ENCODE results near the gene ADARB2. TPM values are rescaled to one million over a fixed set of nuclear protein-coding genes. Genes with fewer than 3 reads are reported as not detected.

Gene ADARB2
- total RNA-seq, 4 donors from 2014 or later = 0.13 to 6.1 (median 0.57) TPM

- no peak for DNase-seq (ENCODE audit: low spot score)
- ATAC-seq (ENCODE audit: low FRiP score) = no peak
These were observed 580.3 kb downstream of the ADARB2 start for GRCh38 chr10:1156921-1157614.

DNA sequence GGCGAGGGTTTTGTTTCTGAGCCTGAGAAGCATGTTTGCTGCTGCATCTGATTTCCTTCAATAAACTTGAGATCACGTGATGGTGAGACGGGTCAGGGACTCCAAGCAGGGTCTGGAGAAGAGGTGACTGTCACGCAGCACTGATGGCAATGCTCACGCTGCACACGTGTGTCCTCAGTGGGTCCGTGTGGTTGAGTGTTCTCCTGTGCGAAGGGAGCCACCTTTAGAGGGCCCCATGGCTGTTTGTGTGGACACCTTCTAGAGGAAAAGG lies 580.8 kb downstream of the ADARB2 start:
- TF ChIP-seq CTCF (IDR thresholded peaks at IDR 0.05) = no peak
- DNase-seq (ENCODE audit: low spot score) (no peak), ATAC-seq (ENCODE audit: low FRiP score) (no peak)

More at GRCh38 chr10:1156921-1157614, 580.3 kb downstream of the ADARB2 start:
- no peak for TF ChIP-seq CTCF (IDR thresholded peaks at IDR 0.05)

DNA sequence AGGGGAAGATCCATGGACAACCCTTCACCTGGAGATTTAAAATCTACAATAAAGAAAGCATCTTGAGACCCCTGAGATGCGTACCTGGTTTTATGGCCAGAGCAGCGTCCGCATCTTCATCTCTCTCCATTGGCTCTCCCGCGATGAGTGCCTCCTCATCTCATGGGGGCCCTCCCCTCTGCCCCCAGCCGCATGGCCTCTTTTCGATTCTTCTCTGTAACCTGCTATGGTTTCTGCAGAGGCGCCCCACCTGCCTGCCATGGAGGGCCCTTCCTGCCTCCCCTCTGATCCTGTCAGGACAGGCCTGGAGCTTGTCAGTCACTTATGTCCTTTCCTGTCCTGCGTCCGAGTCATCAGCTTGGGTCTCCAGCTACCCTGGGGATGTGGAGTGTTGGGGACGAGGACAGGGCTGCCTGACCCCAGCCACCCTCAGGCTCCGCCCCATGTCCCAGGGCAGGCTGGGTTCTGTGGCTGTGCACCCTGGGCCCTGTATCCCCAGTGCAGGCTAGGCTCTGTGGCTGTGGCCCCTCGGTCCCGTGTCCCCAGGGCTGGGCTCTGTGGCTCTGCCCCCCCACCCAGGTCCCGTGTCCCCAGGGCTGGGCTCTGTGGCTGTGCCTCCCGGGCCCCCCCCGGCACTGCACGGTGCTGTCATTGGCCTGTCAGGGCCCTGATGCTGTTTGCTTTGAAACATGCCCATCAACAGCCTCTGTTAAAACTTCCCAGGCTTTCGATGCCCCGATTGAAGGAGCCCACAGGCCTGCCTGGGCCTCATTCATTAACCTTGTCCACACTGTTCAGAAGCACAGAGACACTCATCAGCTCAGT lies 581.3 kb downstream of the ADARB2 start:
- TF ChIP-seq CTCF (IDR thresholded peaks at IDR 0.05) = no peak
- ATAC-seq (ENCODE audit: low FRiP score) = no peak
- DNase-seq (ENCODE audit: low spot score) = no peak

GRCh38 chr10:1154531-1155295 lies 582.6 kb downstream of the ADARB2 start:
- DNase-seq (ENCODE audit: low spot score) (no peak), ATAC-seq (ENCODE audit: low FRiP score) (no peak)
- TF ChIP-seq CTCF (IDR thresholded peaks at IDR 0.05) = no peak

GRCh38 chr10:1153805-1154351 lies 583.4 kb downstream of the ADARB2 start:
- no peak for TF ChIP-seq CTCF (IDR thresholded peaks at IDR 0.05)
- DNase-seq (ENCODE audit: low spot score) (no peak), ATAC-seq (ENCODE audit: low FRiP score) (no peak)

- TF ChIP-seq CTCF (IDR thresholded peaks at IDR 0.05) = no peak
- DNase-seq (ENCODE audit: low spot score) (no peak), ATAC-seq (ENCODE audit: low FRiP score) (no peak)
These were observed 584.0 kb downstream of the ADARB2 start for GRCh38 chr10:1153251-1153763.
